Right kidney (tissue), 9 donors: ENCODE measurements around the gene EHD4.

Source experiments
- DNase-seq: peaks from one replicate; pipeline ENCODE4 v3.0.0-alpha.2; 2016
- long read RNA-seq, 8 donors: transcript quantifications; one replicate each; lab custom pipeline, GENCODE V29; 2026

Gene EHD4
- long read RNA-seq, donor 1, full-length matches to known transcripts = 5 of 5 reads
- long read RNA-seq, donor 1, partial matches to known transcripts = 0 of 5 reads
- long read RNA-seq, donor 1, other reads (novel, unspliced or antisense) = 0 of 5 reads
- long read RNA-seq, donor 2, full-length matches to known transcripts = 2 of 2 reads
- long read RNA-seq, donor 2, partial matches to known transcripts = 0 of 2 reads
- long read RNA-seq, donor 2, other reads (novel, unspliced or antisense) = 0 of 2 reads
- long read RNA-seq, donor 3, full-length matches to known transcripts = 3 of 3 reads
- long read RNA-seq, donor 3, partial matches to known transcripts = 0 of 3 reads
- long read RNA-seq, donor 3, other reads (novel, unspliced or antisense) = 0 of 3 reads
- long read RNA-seq, donor 4, full-length matches to known transcripts = 3 of 3 reads
- long read RNA-seq, donor 4, partial matches to known transcripts = 0 of 3 reads
- long read RNA-seq, donor 4, other reads (novel, unspliced or antisense) = 0 of 3 reads
- long read RNA-seq, donor 5, full-length matches to known transcripts = 11 of 11 reads
- long read RNA-seq, donor 5, partial matches to known transcripts = 0 of 11 reads
- long read RNA-seq, donor 5, other reads (novel, unspliced or antisense) = 0 of 11 reads
- long read RNA-seq, donor 6, full-length matches to known transcripts = 12 of 12 reads
- long read RNA-seq, donor 6, partial matches to known transcripts = 0 of 12 reads
- long read RNA-seq, donor 6, other reads (novel, unspliced or antisense) = 0 of 12 reads
- long read RNA-seq, donor 7 = 0 reads
- long read RNA-seq, donor 8, full-length matches to known transcripts = 4 of 4 reads
- long read RNA-seq, donor 8, partial matches to known transcripts = 0 of 4 reads
- long read RNA-seq, donor 8, other reads (novel, unspliced or antisense) = 0 of 4 reads

DNA sequence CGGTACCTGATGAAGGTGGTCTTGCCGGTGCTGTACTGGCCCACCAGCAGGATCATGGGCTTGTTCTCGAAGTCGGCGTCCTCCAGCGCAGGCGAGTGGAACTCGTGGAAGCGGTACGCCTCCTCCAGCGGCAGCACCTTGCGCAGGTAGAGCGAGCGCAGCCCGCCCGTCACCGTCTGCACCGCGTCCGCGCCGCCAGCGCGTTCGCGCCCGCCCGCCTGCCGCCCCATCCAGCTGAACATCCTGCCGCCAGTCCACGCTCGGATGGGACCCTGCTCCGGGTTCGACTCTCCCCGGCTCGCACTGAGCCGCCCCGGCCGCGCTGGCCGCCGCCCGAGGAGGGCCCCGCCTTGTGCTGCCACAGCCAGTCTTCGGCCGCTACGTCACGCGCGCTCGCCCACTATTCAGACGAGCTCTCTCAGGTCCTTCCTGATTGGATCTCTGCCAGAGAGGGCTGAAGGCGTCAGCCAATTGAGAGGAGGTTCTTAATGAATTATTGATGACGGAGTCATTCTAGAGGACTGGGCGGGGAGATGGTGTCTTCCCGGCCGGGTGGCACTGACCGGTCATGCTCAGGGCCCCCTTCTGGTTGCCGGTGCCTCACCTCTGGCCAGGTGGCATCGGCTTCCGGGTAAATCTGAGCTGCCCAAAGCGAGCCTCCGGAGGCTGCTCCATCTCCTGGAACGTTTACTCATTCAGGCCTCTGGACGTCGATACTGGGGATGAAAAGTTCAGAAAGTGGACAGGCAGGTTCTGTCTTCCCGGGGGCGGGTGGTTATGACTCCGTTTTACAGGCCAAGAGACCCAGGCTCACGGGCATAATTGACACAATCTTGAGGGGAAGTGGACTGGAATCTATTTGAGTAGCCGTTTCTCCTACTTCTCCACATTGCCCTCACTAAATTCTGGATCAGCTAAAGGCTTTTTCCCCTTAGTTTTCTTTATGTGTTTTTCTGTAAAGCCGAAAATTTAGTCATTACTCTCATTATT lies at the start of gene EHD4:
TSS of gene EHD4 (minus strand) at position 305 of the 990 bp plus-strand sequence. CDS start at position 242, 63 bp downstream.
- DNase-seq = peak; percentile 95

- no peak for DNase-seq
Observed at GRCh38 chr15:42021593-42021992, 49.2 kb upstream of the EHD4 start.

DNA sequence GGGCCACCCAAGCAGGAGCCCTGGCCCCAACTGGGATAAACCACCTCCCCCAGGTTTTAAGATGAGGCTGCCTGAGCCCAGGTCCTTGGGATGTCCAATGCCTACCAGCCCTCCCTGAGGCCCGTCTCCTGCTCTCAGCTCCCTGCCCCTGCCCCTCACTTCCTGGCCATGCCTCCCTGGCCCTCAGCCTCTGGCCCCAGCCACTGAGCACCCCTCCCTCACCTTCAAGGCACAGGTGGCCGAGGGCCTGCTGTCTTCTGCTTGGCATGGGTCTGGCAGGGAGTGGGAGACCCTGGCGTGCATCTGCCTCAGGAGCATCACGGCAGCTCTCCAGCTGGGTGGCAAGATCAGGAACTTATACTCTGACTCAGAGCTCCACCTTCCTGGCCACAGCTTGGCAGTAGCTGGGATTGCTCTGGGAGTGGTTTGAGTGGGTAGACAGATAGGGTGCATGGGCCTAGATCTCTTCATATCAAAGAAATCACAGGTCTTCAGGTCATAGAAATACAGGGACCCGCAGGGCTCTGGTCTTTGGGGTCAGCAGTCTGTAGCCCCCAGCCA lies 48.4 kb upstream of the EHD4 start, which contains the start of gene PLA2G4E:
TSS of gene PLA2G4E (minus strand) at position 330 of the 561 bp plus-strand sequence. CDS start at position 318, 12 bp downstream.
- no peak for DNase-seq

GRCh38 chr15:42018306-42019224 lies 46.2 kb upstream of the EHD4 start:
- DNase-seq = no peak

DNA sequence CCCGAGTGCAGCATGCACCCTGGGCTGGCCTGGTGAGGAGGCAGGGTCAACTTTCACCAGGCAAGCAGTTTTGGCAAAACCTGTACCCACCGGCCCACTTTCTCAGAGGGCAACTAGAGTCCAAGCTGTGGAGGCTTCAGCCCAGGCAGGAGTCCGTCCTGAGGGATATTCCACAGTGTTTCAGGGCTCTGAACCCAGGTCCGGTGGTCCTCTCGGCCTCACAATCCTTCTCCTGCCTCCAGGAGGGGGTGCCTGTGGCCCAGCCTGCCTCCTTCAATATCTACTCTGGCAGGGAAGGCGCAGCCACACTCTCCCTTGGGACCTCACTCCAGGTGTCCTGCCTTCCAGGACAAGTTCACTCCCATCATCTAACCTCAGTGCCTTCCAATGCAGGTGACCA lies 44.6 kb upstream of the EHD4 start:
- no peak for DNase-seq

DNA sequence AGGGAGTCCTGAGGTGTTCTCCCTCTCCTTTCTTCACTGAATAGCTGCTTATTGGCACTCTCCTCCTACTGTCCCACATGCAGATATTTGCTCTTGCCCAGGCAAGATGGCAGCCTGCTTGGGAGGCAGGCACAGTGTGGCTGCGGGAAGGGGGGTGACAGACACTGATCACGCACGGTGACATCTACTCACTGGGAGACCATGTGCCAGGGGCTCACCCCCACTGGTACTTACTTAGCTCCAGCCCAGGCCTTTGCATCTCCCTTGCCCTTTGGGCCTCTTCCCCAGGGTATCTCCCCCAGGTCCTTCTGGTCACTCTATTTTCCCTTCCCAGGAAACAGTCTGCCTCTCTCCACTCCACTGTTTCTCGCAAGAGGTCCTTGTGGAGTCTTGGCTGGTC lies 42.0 kb upstream of the EHD4 start:
- DNase-seq = no peak

DNA sequence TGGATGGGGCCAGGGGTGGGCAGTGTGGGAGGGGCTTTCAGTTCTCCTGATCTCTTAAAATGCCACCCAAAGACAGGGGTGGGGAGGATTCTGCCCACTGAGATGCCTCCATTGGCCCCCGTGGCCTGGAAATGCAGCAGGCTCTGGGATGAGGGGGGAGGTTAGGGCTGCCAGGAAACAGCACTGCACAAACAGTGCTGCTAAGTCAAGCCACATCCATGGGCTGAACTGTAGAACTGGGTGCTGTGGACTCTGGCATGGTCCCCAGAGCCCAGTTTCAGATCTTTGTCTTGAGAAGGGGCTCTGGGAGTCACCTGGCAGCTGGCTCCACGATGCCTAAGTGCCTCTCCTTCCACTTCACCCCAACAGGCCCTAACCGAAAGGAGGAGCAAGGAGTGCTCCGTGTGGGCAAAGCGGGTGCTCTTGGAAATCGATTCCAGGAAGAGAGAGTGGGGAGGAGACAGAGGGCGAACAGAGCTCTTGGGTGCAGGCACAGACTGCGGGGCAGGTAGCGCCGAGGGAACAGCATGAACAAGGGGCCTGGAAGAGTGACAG lies 40.6 kb upstream of the EHD4 start:
- DNase-seq = no peak

DNA sequence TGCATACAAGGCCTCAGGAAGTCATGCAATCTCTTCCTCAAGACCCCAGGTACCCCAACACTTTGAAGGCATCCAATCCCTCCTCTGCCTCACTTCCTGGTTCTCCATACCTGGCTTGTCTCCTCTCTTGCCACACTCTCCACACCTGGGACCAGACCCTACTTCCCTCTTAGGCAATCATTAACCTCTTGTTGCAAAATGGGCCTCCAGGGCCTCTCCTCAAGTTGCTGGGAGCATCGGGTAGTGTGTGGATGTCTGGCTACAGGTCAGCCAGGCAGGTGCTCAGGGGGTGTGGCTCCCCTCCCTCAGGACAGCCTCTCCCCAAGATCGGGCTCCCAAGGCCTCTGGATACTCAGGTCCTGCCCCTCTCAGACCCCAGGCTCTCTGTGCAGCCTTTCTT lies 39.9 kb upstream of the EHD4 start:
- DNase-seq = peak; percentile 9

- DNase-seq = no peak
Observed at GRCh38 chr15:42011074-42011473, 38.7 kb upstream of the EHD4 start.

DNA sequence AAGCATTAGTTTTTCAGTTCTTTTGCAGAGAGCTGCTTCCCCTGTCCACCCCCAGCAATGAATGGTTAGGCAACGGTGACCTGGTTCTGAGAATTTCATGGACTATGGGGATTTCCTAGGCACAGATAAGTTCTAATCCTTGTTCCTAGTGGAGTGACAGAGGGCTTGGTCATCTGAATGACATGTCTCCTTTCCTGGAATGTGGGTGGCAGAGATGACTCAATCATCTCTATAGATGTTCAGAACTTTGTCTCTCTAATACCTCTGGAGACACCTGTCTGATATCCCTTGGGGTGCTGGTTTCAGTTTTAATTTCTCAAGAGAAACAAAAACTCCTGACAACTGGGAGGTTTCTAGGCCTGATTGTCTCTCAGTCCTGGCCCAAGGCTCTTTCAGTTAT lies 38.1 kb upstream of the EHD4 start:
- no peak for DNase-seq

DNA sequence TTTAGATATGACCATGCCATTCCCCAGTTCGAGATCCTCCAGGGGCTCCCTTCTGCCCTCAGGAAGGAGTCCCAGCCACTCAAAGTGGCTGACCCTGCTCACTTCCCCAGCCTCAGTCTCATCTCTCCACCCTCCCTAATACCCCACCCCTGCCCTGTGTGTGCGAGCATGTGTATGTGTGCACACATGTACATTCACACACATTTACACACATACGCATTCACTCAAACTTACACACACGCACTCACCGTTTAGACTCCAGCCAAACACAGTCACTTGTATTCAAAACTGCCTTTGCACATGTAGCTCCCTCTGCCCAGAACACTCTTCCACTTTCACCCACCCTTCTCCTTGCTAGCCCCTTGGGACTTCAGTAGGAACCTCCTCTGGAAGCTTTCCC lies 37.1 kb upstream of the EHD4 start:
- no peak for DNase-seq

- no peak for DNase-seq
Observed at GRCh38 chr15:42009022-42009421, 36.7 kb upstream of the EHD4 start.

DNA sequence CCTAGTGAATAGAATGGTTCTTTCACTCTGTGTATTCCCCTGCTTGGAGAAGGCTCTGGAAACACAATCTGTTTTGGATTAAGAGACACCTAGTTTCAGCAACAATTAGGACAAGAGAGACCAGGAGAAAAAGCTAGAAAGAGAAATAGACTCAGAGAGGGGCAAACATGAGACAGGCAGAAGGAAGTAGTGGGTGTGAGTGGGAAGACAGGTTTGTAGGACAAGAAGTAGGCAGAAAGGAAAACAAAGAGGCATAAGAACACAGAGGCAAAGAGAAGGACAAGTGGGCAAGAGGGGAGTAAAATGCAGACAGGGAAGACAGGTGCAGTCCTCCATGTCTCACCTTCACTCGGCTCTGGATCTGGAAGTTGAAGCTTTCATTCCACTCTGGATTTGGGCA lies 35.0 kb upstream of the EHD4 start:
- DNase-seq = no peak

DNA sequence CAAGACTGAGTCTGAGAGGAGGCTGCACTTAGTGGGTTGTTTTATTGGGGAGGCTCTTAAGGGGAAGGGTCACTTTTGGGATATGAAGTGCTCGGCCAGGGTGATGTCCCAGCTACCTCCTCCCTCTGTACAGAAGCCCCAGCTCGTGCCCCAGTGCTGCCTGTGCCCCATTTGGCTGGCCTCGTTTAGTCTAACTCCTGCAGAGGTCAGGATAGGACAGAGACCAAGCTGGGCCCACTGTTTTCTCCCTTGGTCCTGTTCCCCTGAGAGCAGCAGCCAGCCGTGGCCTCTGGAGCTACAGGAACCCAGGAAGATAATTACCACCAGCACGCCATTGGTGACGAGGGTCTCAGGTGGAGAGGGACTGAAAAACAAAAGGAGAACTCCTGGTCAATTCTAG lies 30.0 kb upstream of the EHD4 start:
- no peak for DNase-seq

GRCh38 chr15:42001236-42001635 lies 28.9 kb upstream of the EHD4 start:
- DNase-seq = no peak

GRCh38 chr15:41999290-42000285 lies 27.2 kb upstream of the EHD4 start:
- DNase-seq = no peak

DNA sequence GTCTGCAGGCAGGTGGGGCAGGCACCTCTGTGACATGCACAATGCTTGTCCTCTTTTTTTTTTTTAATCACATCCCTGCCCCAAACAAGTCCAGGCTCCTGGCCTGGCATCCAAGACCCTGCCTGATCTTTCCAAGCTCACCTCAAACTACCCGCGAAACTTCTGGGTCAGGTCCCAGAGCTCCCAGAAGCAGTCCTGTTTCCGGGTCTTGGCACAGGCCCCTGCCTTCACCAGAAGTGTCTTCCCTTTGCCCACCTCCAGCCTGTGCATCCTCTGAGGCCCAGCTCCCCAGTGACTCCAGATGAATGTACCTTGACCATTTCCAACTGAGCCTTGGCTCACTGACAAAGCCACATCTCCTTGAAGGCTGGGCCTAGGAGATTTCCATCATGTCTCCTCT lies 25.5 kb upstream of the EHD4 start:
- DNase-seq = no peak

DNA sequence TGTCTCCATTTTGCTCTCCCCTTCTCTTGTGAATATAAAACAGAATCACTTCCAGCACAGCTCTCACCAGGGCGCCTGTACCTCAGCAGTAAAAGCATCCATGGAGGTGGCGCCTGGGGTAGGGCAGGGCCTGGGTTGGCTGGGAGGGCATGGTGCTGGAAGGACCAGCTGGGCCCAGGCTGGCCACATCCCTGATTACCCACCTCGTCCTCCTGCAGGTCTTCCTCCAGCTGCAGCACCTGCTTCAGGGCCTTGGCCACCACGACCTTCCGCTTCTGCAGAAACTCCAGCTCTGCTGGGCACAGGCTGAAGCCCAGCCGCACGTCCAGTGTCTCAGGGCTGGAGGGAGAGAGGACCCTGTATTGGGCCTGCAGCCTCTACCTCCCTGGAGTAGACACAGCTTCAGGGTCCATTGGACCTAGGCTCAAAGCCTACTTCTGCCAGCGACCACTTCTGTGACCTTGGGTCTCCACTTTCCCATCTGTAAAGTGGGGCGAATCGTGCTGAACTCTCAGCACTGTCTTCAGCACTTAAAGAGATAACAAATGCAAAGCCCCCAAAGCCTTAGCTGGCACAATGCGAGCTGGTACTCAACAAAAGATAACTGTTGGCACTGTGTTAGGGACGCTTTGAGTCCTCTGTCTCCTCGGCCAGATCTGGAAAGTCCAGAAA lies 24.7 kb upstream of the EHD4 start:
- no peak for DNase-seq
